Stromal cell of bone marrow (primary cell): ENCODE results near the gene PDIA4.

Experiments
- DNase-seq: peaks from one replicate; pipeline ENCODE4 v3.0.0-alpha.2; 2012; ENCODE audit warnings: low read depth

PDIA4 gene

DNA sequence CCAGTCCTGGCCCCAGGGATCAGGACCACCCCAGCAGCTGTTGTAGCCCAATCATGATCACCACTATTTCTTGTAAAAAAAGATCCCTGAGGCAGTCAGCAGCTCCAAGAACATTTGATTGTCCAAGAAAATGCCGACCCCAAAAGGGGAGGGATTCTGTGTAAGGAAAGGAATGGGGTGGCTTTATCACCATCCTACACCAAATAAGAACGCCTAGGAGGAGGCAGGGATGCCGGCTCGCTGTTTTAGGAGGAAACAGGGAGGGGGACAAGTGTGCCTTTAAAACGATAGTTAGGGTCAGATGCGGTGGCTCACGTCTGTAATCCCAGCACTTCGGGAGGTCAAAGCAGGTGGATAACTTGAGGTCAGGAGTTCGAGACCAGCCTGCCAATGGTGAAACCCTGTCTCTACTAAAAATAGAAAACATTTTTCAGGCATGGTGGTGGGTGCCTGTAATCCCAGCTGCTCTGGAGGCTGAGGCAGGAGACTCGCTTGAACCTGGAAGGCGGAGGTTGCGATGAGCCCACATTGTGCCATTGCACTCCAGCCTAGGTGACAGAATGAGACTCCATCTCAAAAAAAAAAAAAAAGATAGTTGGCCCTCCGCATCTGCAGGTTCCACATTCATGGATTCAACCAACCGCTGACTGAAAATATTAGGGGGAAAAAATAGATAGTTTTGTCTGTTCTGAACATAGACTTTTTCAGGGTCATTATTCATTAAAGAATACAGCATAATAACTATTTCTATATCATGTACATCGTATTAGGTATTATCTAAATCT is 63.6 kb downstream of the PDIA4 start:
- no peak for DNase-seq

GRCh38 chr7:148963583-148964482 is 64.5 kb downstream of the PDIA4 start:
- no peak for DNase-seq

GRCh38 chr7:148962823-148963582 is 65.3 kb downstream of the PDIA4 start:
- no peak for DNase-seq

DNA sequence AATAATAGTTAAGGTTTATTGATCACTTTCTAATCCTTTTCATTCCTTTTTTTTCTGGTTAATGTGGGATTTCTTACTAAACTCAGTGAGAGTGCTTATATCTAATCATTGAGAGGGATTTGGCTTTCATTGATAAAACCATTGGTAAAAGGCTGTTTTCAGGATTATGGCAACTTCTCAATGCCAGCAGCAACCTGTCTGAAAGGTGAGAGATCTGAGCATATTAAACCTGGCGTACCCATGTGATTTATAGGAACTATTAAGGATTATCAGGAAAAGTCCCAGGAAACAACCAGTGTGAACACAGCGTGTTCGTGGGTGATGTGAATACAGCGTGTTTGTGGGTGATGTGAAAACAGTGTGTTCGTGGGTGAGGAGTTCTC is 65.9 kb downstream of the PDIA4 start:
- no peak for DNase-seq

DNA sequence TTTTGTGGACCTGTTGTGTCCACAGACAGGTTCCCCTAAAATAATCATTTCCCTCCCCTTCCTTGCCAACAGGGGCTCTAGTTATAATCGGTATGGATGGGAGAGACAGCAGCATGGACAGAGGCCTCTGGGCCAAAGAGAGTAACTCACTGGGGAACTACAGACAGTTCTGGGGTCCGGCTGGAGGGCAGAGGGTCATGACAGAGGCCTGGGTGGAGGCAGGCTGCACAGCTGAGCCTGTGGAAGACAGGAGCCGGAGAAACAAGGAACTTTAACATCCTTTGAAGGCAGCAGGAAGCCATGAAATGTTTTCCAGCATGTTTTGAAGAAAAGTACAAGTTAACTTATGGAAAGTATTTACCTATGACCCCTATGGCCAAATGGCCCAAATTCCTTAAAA is 68.6 kb downstream of the PDIA4 start:
- DNase-seq, result no peak

DNA sequence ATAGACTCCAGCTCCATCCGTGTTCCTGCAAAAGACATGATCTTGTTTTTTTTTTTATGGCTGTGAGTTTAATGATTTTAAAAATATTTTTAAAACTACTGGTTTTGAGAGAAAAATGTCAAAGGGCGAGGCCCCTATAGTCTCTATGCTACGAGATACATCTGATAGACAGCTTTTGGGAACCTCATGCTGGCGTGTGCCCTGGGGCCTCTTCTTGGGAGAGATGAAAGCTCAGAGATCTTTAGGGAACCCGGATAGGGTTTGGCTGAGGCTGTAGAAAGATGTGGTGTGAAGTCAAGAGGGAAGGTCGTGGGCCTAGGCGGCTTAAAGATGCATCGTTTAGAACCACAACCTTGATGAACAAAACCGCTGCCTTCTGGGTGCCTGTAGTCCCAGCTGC is 70.2 kb downstream of the PDIA4 start:
- no peak for DNase-seq

- no peak for DNase-seq
These were observed 73.5 kb downstream of the PDIA4 start for GRCh38 chr7:148954766-148955165.

DNA sequence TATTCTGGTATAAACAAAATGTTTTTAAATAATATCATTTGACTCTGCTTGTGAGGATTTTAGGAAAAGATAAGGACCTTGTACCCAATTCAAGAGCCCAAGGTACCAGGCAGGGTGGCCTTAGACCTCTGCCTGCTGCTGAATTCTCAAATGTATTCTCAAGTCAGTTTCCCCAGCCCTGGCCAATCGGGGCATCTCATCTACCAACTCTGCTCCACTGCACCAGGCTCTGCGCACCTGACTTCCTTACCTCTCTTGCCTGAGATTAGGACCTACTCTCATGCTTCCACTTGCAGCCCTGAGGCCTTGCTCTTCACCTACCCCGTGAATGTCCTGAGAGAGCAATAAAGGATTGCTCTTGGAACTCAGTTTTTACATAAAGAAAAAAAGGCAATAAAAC is 74.6 kb downstream of the PDIA4 start:
- no peak for DNase-seq
